Uterus (tissue), 2 donors: ENCODE results near the gene MAPK6.
"Not testable (repeated sequence)": the region's sequence is repeated elsewhere in the genome, so short reads cannot be mapped to it uniquely, and the experiment has no call there.

Experiments
- CTCF ChIP-seq, 4 experiments: fragments of 200-600 bp in 2 of 4; fragments of 450-650 bp in 2 of 4; sonication (generic) in 2 of 4; IDR thresholded peaks; one replicate each; pipeline ENCODE4 v1.5.1; 2016 to 2019; ENCODE audit warnings: antibody characterized with exemption in 4 of 4, mild to moderate bottlenecking in 2 of 4, moderate library complexity in 1 of 4
- POLR2A ChIP-seq, 2 donors: fragments of 450-650 bp; IDR thresholded peaks; one replicate each; pipeline ENCODE4 v1.6.1; 2016; ENCODE audit warnings: antibody characterized with exemption in 2 of 2, mild to moderate bottlenecking in 1 of 2, moderate library complexity in 1 of 2

GRCh38 chr15:52046552-52046951 lies 27.5 kb downstream of the MAPK6 start:
- TF ChIP-seq CTCF, POLR2A (IDR thresholded peaks at IDR 0.05): not testable (repeated sequence)
